ENCODE results near the gene GDNF. TPM values are rescaled to one million over a fixed set of nuclear protein-coding genes. Genes with fewer than 3 reads are reported as not detected.

The GDNF gene
- total and polyA plus RNA-seq, 10 donors = 0.02 to 0.88 (median 0.15) TPM; not detected in 2

- Histone ChIP-seq H3K27me3 (replicated peaks in 1 of 7) (no peaks in the 10 kb centered on the region), H3K4me3 (no peak overlapping the region), H3K36me3 (no peaks in the 10 kb centered on the region), H3K4me1 (no peaks in the 10 kb centered on the region), H3K27ac (no peak overlapping the region), H3K9me3 (no peaks in the 10 kb centered on the region)
- TF ChIP-seq POLR2AphosphoS5 (IDR thresholded peaks at IDR 0.05) (no peak), POLR2A (IDR thresholded peaks at IDR 0.05) (no peak), CTCF (IDR thresholded peaks at IDR 0.05 in 8 of 11, conservative IDR thresholded peaks at IDR 0.05 in 3 of 11) (no peak)
- 83 to 96% (median 94%) methylated on average over 2 of the region's 2 CpGs for WGBS, 5 donors
- intact Hi-C loops (cut with DNase I; ENCODE audit: low total_unique reads) = no loop called here
- DNase-seq = no peak
These were observed 27.5 kb downstream of the GDNF start for GRCh38 chr5:37812365-37812764.

- TF ChIP-seq POLR2A (IDR thresholded peaks at IDR 0.05) (no peak), CTCF (IDR thresholded peaks at IDR 0.05 in 8 of 11, conservative IDR thresholded peaks at IDR 0.05 in 3 of 11) (no peak), POLR2AphosphoS5 (IDR thresholded peaks at IDR 0.05) (no peak)
- no peaks in the 10 kb centered on the region for H3K27me3 ChIP-seq (replicated peaks in 1 of 7)
- no peaks in the 10 kb centered on the region for H3K4me1 ChIP-seq
- DNase-seq = no peak
- H3K36me3 ChIP-seq = no peaks in the 10 kb centered on the region
- no peaks in the 10 kb centered on the region for H3K9me3 ChIP-seq
- whole genome bisulfite sequencing, 5 donors = 82 to 94% (median 90%) methylated on average over 10 of the region's 10 CpGs
- H3K4me3 ChIP-seq = no peak overlapping the region
- H3K27ac ChIP-seq = no peak overlapping the region
- intact Hi-C loops (cut with DNase I; ENCODE audit: low total_unique reads) = no loop called here
These were observed 28.0 kb downstream of the GDNF start for GRCh38 chr5:37811866-37812265.

DNA sequence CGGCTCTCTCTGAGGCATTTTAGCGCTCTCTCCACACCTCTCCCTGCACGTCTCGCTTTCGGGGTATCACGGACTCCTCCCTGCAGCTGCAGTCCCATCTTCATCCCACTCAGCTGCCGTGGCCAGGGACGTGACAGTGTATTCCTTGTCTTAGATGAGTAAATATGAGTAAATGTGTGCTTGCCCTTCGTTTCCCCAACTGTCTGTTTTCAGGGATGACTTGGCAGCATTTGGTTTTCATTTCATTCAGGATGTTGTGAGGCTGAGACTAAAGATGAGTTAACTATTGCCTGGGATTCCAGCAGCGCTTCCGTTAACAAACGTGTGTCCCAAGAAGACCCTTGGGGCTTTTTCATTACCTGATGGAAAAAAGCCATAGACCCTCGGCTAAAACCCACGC lies 29.5 kb downstream of the GDNF start:
- 78 to 88% (median 85%) methylated on average over 14 of the region's 14 CpGs for WGBS, 5 donors
- intact Hi-C loops (cut with DNase I; ENCODE audit: low total_unique reads) = no loop called here
- DNase-seq = no peak

DNA sequence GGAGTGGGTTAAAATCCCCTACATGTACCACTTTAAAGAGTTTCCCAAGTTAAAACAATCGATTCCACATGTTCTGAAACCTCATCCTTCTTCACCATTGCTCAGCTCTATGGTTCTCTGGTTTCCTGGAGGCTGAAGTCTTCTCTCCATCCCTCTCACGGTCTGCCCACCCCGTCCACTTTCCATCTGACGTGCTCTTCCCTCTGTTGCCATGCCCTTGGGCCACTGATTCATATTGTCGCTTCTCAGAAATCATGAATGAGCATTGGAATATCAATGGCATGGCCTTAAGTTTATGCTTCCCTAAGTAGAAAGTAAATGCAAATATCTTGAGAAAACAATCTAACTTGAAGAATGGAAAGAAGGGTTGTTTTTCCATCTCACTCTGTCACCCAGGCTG lies 30.9 kb downstream of the GDNF start:
- no peaks in the 10 kb centered on the region for H3K4me1 ChIP-seq
- no peak overlapping the region for H3K4me3 ChIP-seq
- intact Hi-C loops (cut with DNase I; ENCODE audit: low total_unique reads) = no loop called here
- 73 to 87% (median 84%) methylated on average over 5 of the region's 5 CpGs for WGBS, 5 donors
- no peaks in the 10 kb centered on the region for H3K27me3 ChIP-seq (replicated peaks in 1 of 7)
- no peak overlapping the region for H3K27ac ChIP-seq
- no peak for DNase-seq
- H3K9me3 ChIP-seq = no peaks in the 10 kb centered on the region
- no peak for TF ChIP-seq CTCF (IDR thresholded peaks at IDR 0.05 in 8 of 11, conservative IDR thresholded peaks at IDR 0.05 in 3 of 11)
- no peak for TF ChIP-seq POLR2AphosphoS5 (IDR thresholded peaks at IDR 0.05)
- TF ChIP-seq POLR2A (IDR thresholded peaks at IDR 0.05) = no peak
- H3K36me3 ChIP-seq = no peaks in the 10 kb centered on the region

More for the DNA sequence above, 29.5 kb downstream of the GDNF start:
- Histone ChIP-seq H3K4me3 (no peak overlapping the region), H3K27me3 (replicated peaks in 1 of 7) (no peaks in the 10 kb centered on the region), H3K36me3 (no peaks in the 10 kb centered on the region), H3K4me1 (no peaks in the 10 kb centered on the region), H3K27ac (no peak overlapping the region), H3K9me3 (no peaks in the 10 kb centered on the region)
- TF ChIP-seq POLR2AphosphoS5 (IDR thresholded peaks at IDR 0.05) = no peak
- TF ChIP-seq CTCF (IDR thresholded peaks at IDR 0.05 in 8 of 11, conservative IDR thresholded peaks at IDR 0.05 in 3 of 11) = no peak
- no peak for TF ChIP-seq POLR2A (IDR thresholded peaks at IDR 0.05)

Data from spleen (tissue), 11 donors.